CD4-positive, alpha-beta T cell (primary cell): Measurements from ENCODE around the gene CAMTA1. TPM values are rescaled to one million over a fixed set of nuclear protein-coding genes. Genes with fewer than 3 reads are reported as not detected.

Source experiments
- ATAC-seq: fragments of 200-7000 bp; cut with Tn5 transposase; one replicate; pipeline ENCODE4 v1.10.0; 2022; ENCODE audit warnings: mild to moderate bottlenecking; ENCODE audit not compliant: poor library complexity
- CTCF ChIA-PET: fragments of 350-600 bp; sonication (Branson Sonifier 250); formaldehyde crosslinking; loops from one replicate; lab custom pipeline; 2021; ENCODE audit warnings: antibody characterized with exemption, inconsistent platforms; lab: Charles Lee
- POLR2A ChIA-PET: fragments of 350-600 bp; sonication (Branson Sonifier 250); formaldehyde crosslinking; loops from one replicate; lab custom pipeline; 2021; ENCODE audit warnings: antibody characterized with exemption, inconsistent platforms; lab: Charles Lee
- DNase-seq, 14 experiments: peaks; one replicate each; pipeline ENCODE4 v3.0.0-alpha.2; 2013 to 2020; ENCODE audit warnings: mixed read lengths in 2 of 14
- H3K27ac ChIP-seq, 2 donors: one replicate each; pipeline versions ENCODE4 v1.5.1 to v1.7.0; 2013; ENCODE audit warnings: low read length in 2 of 2, low read depth in 1 of 2, mild to moderate bottlenecking in 1 of 2
- H3K27me3 ChIP-seq, 2 experiments: 1 replicate in 1 of 2; 2 replicates in 1 of 2; pipeline versions ENCODE4 v1.6.1 to v1.7.0; 2013; ENCODE audit warnings: low read length in 2 of 2, control low read depth in 1 of 2, mild to moderate bottlenecking in 1 of 2, moderate library complexity in 1 of 2; ENCODE audit not compliant: insufficient read depth in 2 of 2, control insufficient read depth in 1 of 2
- H3K36me3 ChIP-seq: one replicate; pipeline ENCODE4 v1.6.1; 2013; ENCODE audit warnings: low read length, control low read depth; ENCODE audit not compliant: insufficient read depth
- H3K4me1 ChIP-seq: one replicate; pipeline ENCODE4 v1.6.1; 2013; ENCODE audit warnings: low read length, control low read depth; ENCODE audit not compliant: insufficient read depth
- H3K4me3 ChIP-seq: one replicate; pipeline ENCODE4 v1.5.1; 2013; ENCODE audit warnings: mild to moderate bottlenecking, low read length, moderate library complexity
- H3K9me3 ChIP-seq, 2 experiments: 1 replicate in 1 of 2; 2 replicates in 1 of 2; pipeline versions ENCODE4 v1.6.1 to v1.7.0; 2013; ENCODE audit warnings: low read length in 2 of 2, mild to moderate bottlenecking in 2 of 2, control low read depth in 1 of 2, moderate library complexity in 1 of 2; ENCODE audit not compliant: control insufficient read depth in 1 of 2, insufficient read depth in 1 of 2
- H3K27ac Mint-ChIP-seq: one replicate; pipeline ENCODE4 v1.8.0; 2020; ENCODE audit warnings: mixed read lengths
- H3K27me3 Mint-ChIP-seq: one replicate; pipeline ENCODE4 v1.8.0; 2021; ENCODE audit warnings: mixed read lengths
- H3K36me3 Mint-ChIP-seq: one replicate; pipeline ENCODE4 v1.8.0; 2021; ENCODE audit warnings: low read depth, mixed read lengths
- H3K4me1 Mint-ChIP-seq: one replicate; pipeline ENCODE4 v1.8.0; 2021; ENCODE audit warnings: low read depth, mixed read lengths
- H3K4me3 Mint-ChIP-seq: one replicate; pipeline ENCODE4 v1.8.0; 2020; ENCODE audit warnings: mild to moderate bottlenecking, mixed read lengths
- H3K9me3 Mint-ChIP-seq: one replicate; pipeline ENCODE4 v1.8.0; 2020; ENCODE audit warnings: mixed read lengths
- intact Hi-C, 2 experiments: fragments of 100-400 bp; cut with DNase I in 1 of 2; cut with micrococcal nuclease in 1 of 2; formaldehyde crosslinking; loops; one replicate each; pipeline versions ENCODE4 v1.15.1 to v1.9.0; 2023 to 2025; cut with DNase I, micrococcal nuclease
- total RNA-seq, 174 experiments: library from RNA in 2 of 174; stranded (reverse) in 2 of 174; gene quantifications; one replicate each; pipeline ENCODE4 v1.2.3 and lab custom pipeline; 2021 to 2026
- TF ChIP-seq, protein P1 (sequence below): fragments of 200-600 bp; IDR thresholded peaks from one replicate; pipeline ENCODE4 v1.8.0; 2022; ENCODE audit warnings: antibody characterized with exemption, mild to moderate bottlenecking

The CAMTA1 gene
- total RNA-seq, 2 experiments from 2014 or later: 38.6 to 39.3 TPM

DNA sequence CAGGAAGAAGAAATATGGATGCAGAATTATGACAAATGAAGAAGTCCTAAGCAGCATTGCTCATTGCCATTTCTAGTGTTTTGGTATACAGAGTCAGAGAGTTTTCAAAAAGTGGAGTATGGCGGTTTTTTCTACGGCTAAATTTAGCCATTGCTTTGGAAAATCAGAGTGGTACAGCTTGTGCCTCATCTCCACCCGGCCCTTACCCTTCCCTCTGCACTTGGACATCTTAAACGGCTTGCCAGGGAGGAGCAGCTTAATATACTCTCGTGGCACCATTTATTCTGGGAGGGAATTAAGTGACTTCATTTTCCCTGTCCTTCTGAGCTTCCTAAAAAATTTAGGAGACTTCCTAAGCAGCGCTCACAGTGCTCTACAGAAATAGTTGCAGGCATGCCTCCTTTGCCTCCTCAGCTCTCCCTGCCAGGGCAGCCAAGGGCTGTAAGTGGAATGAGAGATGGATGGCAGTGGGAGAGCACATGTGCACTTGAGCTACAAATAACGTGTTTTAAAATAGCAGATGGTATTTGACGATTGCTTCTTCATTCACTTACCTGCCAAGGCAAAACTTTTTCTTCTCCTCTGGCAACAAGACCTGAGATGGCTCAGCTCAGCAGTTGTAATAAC is 934.3 kb downstream of the CAMTA1 start:
- no peak overlapping the region for H3K4me3 Mint-ChIP-seq
- no peaks in the 10 kb centered on the region for H3K36me3 ChIP-seq
- intact Hi-C loops: no loop called here
- no peak overlapping the region for H3K27ac Mint-ChIP-seq
- H3K27me3 Mint-ChIP-seq: peaks cover 30% of the 10 kb centered on the region
- ChIA-PET CTCF (interaction anchor here (1.4 kb wide), 1 partner anchor 50 kb away, joined by 4 read pairs; no protein-coding TSS in a partner anchor), POLR2A (no interaction called here)
- no peaks in the 10 kb centered on the region for H3K36me3 Mint-ChIP-seq
- no peaks in the 10 kb centered on the region for H3K9me3 Mint-ChIP-seq
- H3K27ac ChIP-seq: no peak overlapping the region
- H3K4me1 ChIP-seq: no peaks in the 10 kb centered on the region
- peaks cover 0 to 9% of the 10 kb centered on the region in 2 experiments for H3K27me3 ChIP-seq
- DNase-seq: no peak
- no peak overlapping the region for H3K4me3 ChIP-seq
- no peak for ATAC-seq
- TF ChIP-seq, protein P1, sequence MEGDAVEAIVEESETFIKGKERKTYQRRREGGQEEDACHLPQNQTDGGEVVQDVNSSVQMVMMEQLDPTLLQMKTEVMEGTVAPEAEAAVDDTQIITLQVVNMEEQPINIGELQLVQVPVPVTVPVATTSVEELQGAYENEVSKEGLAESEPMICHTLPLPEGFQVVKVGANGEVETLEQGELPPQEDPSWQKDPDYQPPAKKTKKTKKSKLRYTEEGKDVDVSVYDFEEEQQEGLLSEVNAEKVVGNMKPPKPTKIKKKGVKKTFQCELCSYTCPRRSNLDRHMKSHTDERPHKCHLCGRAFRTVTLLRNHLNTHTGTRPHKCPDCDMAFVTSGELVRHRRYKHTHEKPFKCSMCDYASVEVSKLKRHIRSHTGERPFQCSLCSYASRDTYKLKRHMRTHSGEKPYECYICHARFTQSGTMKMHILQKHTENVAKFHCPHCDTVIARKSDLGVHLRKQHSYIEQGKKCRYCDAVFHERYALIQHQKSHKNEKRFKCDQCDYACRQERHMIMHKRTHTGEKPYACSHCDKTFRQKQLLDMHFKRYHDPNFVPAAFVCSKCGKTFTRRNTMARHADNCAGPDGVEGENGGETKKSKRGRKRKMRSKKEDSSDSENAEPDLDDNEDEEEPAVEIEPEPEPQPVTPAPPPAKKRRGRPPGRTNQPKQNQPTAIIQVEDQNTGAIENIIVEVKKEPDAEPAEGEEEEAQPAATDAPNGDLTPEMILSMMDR: no peak
- H3K9me3 ChIP-seq: no peaks in the 10 kb centered on the region
- no peaks in the 10 kb centered on the region for H3K4me1 Mint-ChIP-seq

DNA sequence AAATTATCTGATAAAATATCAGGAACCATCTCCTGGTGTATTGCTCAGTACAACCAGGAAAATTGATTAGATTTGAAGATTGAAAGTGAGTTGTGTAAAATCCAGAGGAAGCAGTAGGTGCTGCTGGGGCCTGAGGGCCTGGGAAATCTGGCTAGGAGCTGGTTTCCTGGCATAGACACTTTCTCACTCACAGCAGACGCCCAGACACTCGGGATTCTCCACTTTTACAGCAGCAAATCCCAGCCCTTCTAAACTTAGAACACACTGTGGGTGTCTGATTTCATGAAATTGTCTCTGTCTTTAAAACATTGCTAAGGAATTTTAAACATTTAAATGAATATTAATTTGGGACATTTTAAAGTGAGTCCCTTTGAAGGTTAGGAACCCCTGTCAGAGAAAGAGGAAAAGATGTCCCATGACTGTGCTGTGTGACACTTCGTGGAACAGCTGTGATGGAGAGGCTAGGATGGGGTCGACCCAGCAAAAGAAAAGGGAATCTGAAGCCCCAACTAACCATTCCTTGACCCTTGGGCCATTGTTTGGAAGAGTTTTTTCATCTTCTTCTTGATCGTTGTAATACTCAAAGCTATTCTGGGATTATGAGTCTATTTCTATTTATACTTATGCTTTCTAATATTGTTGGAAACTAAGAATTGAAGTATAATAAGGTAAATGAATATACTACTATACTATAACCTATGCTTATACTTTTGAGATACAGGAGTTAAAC is 936.9 kb downstream of the CAMTA1 start:
- Mint-ChIP-seq H3K9me3 (no peaks in the 10 kb centered on the region), H3K36me3 (no peaks in the 10 kb centered on the region), H3K27me3 (peaks cover 17% of the 10 kb centered on the region), H3K4me3 (no peak overlapping the region), H3K27ac (no peak overlapping the region), H3K4me1 (peaks cover 10% of the 10 kb centered on the region)
- CTCF ChIA-PET: no interaction called here
- H3K36me3 ChIP-seq: no peaks in the 10 kb centered on the region
- no peaks in the 10 kb centered on the region for H3K9me3 ChIP-seq
- ATAC-seq: no peak
- no peak overlapping the region for H3K27ac ChIP-seq
- H3K27me3 ChIP-seq: peaks cover 0 to 9% of the 10 kb centered on the region in 2 experiments
- H3K4me3 ChIP-seq: no peak overlapping the region
- peaks cover 5% of the 10 kb centered on the region for H3K4me1 ChIP-seq
- POLR2A ChIA-PET: no interaction called here
- TF ChIP-seq, protein P1: no peak
- no peak for DNase-seq
- intact Hi-C loops: no loop called here

DNA sequence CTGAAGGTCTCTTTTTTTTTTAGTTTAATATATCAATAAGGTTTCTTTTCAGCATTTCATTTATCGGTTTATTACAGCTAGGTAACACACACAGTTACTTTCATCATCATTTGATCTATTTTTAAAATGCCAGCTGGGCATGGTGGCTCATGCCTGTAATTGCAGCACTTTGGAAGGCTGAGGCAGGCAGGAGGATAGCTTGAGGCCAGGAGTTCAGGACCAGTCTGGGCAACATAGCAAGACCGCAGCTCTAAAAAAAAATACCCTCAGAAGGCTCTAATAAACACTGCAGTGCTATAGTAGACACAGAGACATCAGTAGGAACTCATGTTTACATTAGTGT is 937.4 kb downstream of the CAMTA1 start:
- intact Hi-C loops: no loop called here
- H3K4me3 Mint-ChIP-seq: no peak overlapping the region
- no peak overlapping the region for H3K4me3 ChIP-seq
- no peaks in the 10 kb centered on the region for H3K36me3 ChIP-seq
- ATAC-seq: no peak
- no peaks in the 10 kb centered on the region for H3K9me3 Mint-ChIP-seq
- DNase-seq: no peak
- no peak overlapping the region for H3K27ac ChIP-seq
- H3K27me3 Mint-ChIP-seq: peaks cover 17% of the 10 kb centered on the region
- CTCF ChIA-PET: no interaction called here
- H3K27me3 ChIP-seq: peaks cover 0 to 9% of the 10 kb centered on the region in 2 experiments
- POLR2A ChIA-PET: no interaction called here
- TF ChIP-seq, protein P1: no peak
- H3K36me3 Mint-ChIP-seq: no peaks in the 10 kb centered on the region
- peaks cover 10% of the 10 kb centered on the region for H3K4me1 Mint-ChIP-seq
- H3K4me1 ChIP-seq: peaks cover 5% of the 10 kb centered on the region
- H3K27ac Mint-ChIP-seq: no peak overlapping the region
- H3K9me3 ChIP-seq: no peaks in the 10 kb centered on the region
